HG02870 (cell line): Measurements from ENCODE around the gene ELK4.

Experiments
- ATAC-seq: cut with Tn5 transposase; IDR thresholded peaks from one replicate; pipeline ENCODE4 v1.9.1; 2021; ENCODE audit warnings: mild to moderate bottlenecking, moderate library complexity; ENCODE audit not compliant: unreplicated experiment

Gene ELK4

GRCh38 chr1:205568135-205568468, 63.7 kb downstream of the ELK4 start:
- ATAC-seq, result no peak

- ATAC-seq, result no peak
These were observed 64.1 kb downstream of the ELK4 start for GRCh38 chr1:205567716-205568115.

- ATAC-seq, result no peak
These were observed 66.0 kb downstream of the ELK4 start for GRCh38 chr1:205565799-205566198.

- no peak for ATAC-seq
These were observed 67.8 kb downstream of the ELK4 start for GRCh38 chr1:205563927-205564441.

GRCh38 chr1:205561501-205562203, 70.2 kb downstream of the ELK4 start:
- ATAC-seq, result no peak
